ENCODE data around the gene C14orf39.
"Not testable (repeated sequence)": the region's sequence is repeated elsewhere in the genome, so short reads cannot be mapped to it uniquely, and the experiment has no call there.

C14orf39 gene

GRCh38 chr14:60495946-60496345 lies 10.1 kb upstream of the C14orf39 start:
- no peak for DNase-seq (ENCODE audit: low read depth)

DNA sequence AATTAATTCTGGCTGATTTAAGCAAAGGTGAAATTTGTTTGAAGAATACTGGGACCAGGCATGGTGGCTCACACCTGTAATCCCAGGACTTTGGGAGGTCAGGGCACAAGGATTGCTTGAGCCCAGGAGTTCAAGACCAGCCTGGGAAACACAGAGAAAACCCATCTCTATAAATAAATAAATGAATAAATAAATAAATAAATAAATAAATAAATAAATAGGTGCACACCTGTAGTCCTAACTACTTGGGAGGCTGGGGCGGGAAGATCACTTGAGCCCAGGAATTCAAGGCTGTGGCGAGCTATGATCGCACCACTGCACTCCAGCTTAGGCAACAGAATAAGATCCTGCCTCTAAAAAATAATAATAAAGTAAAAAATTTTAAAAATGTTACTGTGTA lies 4.4 kb upstream of the C14orf39 start:
- DNase-seq (ENCODE audit: low read depth) = no peak

GRCh38 chr14:60488175-60488574 lies 2.3 kb upstream of the C14orf39 start:
- no peak for DNase-seq (ENCODE audit: low read depth)

GRCh38 chr14:60487211-60487610 lies 1.3 kb upstream of the C14orf39 start:
- DNase-seq (ENCODE audit: low read depth) = no peak

- no peak for DNase-seq (ENCODE audit: low read depth)
Measured at GRCh38 chr14:60485057-60485597, 736 bp downstream of the C14orf39 start.

- DNase-seq (ENCODE audit: low read depth) = no peak
Measured at GRCh38 chr14:60482743-60483142, 3.1 kb downstream of the C14orf39 start.

DNA sequence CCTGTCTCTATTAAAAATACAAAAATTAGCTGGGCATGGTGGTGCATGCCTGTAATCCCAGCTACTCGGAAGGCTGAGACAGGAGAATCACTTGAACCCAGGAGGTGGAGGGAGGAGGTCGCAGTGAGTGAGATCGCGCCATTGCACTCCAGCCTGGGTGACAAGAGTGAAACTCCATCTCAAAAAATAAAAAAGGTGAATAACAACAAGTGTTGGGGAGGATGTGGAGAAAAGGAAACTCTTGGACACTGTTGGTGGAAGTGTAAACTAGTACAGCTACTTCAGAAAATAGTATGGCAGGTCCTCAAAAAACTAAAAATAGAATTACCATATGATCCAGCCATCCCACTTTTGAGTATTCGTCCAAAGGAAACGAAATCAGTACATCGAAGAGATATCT lies 5.6 kb downstream of the C14orf39 start:
- not testable (repeated sequence) for DNase-seq (ENCODE audit: low read depth)

DNA sequence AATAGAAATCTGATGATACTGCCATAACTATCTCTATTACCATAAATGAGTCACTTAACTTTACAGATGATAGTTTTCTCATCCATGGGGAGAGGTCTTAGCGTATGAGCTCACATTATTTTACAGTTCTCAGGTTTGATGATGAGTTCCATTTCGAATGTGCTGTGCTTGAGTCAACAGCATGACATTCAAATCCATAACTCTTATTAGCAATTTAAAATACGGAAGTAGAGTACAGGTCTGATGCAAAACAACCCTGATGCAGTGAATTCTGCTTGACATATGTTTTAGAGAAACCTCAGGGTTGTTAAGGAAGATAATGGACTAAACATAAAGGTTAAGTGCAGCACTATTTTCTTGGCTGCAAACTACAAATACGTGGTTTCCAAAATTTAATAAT lies 30.0 kb downstream of the C14orf39 start:
- DNase-seq (ENCODE audit: low read depth) = no peak

DNA sequence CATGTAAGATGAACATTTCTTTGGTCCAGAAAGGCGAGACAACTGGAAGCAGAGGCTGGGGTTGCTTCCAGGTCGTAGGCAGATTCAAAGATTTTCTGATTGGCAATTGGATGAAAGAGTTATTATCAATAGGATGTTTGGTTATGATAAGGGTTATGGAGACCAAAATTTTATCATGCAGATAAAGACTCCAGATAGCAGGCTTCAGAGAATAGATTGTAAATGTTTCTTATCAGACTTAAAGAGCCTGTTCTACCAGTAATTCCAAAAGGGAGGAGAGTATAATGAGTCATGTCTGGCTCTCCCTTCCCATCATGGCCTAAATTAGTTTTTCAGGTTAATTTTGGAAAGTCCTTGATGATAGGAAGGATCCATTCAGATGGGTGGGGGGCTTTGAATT lies 55.6 kb downstream of the C14orf39 start:
- DNase-seq (ENCODE audit: low read depth) = no peak

GRCh38 chr14:60420050-60420449 lies 65.8 kb downstream of the C14orf39 start:
- no peak for DNase-seq (ENCODE audit: low read depth)

DNA sequence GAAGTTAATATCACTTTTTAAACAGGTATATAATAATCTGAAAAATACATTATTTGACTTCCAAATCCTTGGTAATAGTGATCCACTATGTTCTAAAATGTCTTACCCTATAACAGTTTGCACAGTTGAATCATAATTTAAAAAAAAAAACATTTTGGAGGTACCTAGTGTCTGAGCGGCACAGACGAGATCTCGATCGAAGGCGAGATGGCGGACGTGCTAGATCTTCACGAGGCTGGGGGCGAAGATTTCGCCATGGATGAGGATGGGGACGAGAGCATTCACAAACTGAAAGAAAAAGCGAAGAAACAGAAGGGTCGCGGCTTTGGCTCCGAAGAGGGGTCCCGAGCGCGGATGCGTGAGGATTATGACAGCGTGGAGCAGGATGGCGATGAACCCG lies 88.3 kb downstream of the C14orf39 start:
- not testable (repeated sequence) for DNase-seq (ENCODE audit: low read depth)

- no peak for DNase-seq (ENCODE audit: low read depth)
Measured at GRCh38 chr14:60396718-60397343, 89.0 kb downstream of the C14orf39 start.

All from activated T-cell treated with anti-CD3 and anti-CD28 coated beads for 24 hours (primary cell).